Osteocyte (in vitro differentiated cells): ENCODE results near the gene TMEM179. TPM values are rescaled to one million over a fixed set of nuclear protein-coding genes. Genes with fewer than 3 reads are reported as not detected.
A peak's percentile ranks its signal among the peaks of the same experiment; 100 is the strongest.
"Not testable (repeated sequence)": the region's sequence is repeated elsewhere in the genome, so short reads cannot be mapped to it uniquely, and the experiment has no call there.

ENCODE experiments used
- DNase-seq: peaks from one replicate; pipeline ENCODE4 v3.0.0; 2021; ENCODE audit warnings: mixed read lengths; ENCODE audit not compliant: unreplicated experiment; ENCODE audit errors: extremely low spot score
- H3K27ac Mint-ChIP-seq: one replicate; pipeline ENCODE4 v1.8.0; 2021; ENCODE audit warnings: mild to moderate bottlenecking, mixed read lengths; ENCODE audit not compliant: unreplicated experiment
- H3K27me3 Mint-ChIP-seq: one replicate; pipeline ENCODE4 v1.8.0; 2021; ENCODE audit warnings: mixed read lengths; ENCODE audit not compliant: unreplicated experiment
- H3K36me3 Mint-ChIP-seq: one replicate; pipeline ENCODE4 v1.8.0; 2021; ENCODE audit warnings: mixed read lengths; ENCODE audit not compliant: unreplicated experiment
- H3K4me1 Mint-ChIP-seq: one replicate; pipeline ENCODE4 v1.8.0; 2021; ENCODE audit warnings: mixed read lengths; ENCODE audit not compliant: unreplicated experiment
- H3K4me3 Mint-ChIP-seq: one replicate; pipeline ENCODE4 v1.8.0; 2021; ENCODE audit warnings: mild to moderate bottlenecking, moderate library complexity, mixed read lengths; ENCODE audit not compliant: unreplicated experiment
- H3K9me3 Mint-ChIP-seq: one replicate; pipeline ENCODE4 v1.8.0; 2021; ENCODE audit warnings: mixed read lengths; ENCODE audit not compliant: unreplicated experiment
- CTCF ChIP-seq: fragments of 200-600 bp; sonication (generic); IDR thresholded peaks from 2 replicates; pipeline ENCODE4 v1.5.0; 2021; ENCODE audit warnings: antibody characterized with exemption, mild to moderate bottlenecking, moderate library complexity
- total RNA-seq: library from RNA; stranded (reverse); gene quantifications from 2 replicates; pipeline ENCODE4 v1.2.1, GENCODE V29; 2021

Gene TMEM179
- total RNA-seq, 1 donor from 2014 or later, result not detected

- H3K27me3 Mint-ChIP-seq, result peaks cover 23% of the 10 kb centered on the region
- H3K36me3 Mint-ChIP-seq, result peaks cover 3% of the 10 kb centered on the region
- H3K4me1 Mint-ChIP-seq, result peaks cover 5% of the 10 kb centered on the region
- DNase-seq, result no peak
- H3K9me3 Mint-ChIP-seq, result no peaks in the 10 kb centered on the region
- no peak overlapping the region for H3K4me3 Mint-ChIP-seq
- no peak overlapping the region for H3K27ac Mint-ChIP-seq
- peak; percentile 95 for TF ChIP-seq CTCF
These were observed 35.4 kb upstream of the TMEM179 start for GRCh38 chr14:104639885-104640548.

GRCh38 chr14:104639471-104639870 lies 34.9 kb upstream of the TMEM179 start:
- no peak overlapping the region for H3K4me3 Mint-ChIP-seq
- no peaks in the 10 kb centered on the region for H3K4me1 Mint-ChIP-seq
- DNase-seq, result no peak
- H3K27me3 Mint-ChIP-seq, result peaks cover 19% of the 10 kb centered on the region
- H3K36me3 Mint-ChIP-seq, result no peaks in the 10 kb centered on the region
- TF ChIP-seq CTCF, result no peak
- H3K9me3 Mint-ChIP-seq, result no peaks in the 10 kb centered on the region
- H3K27ac Mint-ChIP-seq, result no peak overlapping the region

GRCh38 chr14:104638927-104639450 lies 34.4 kb upstream of the TMEM179 start:
- H3K27ac Mint-ChIP-seq, result no peak overlapping the region
- H3K9me3 Mint-ChIP-seq, result no peaks in the 10 kb centered on the region
- no peaks in the 10 kb centered on the region for H3K4me1 Mint-ChIP-seq
- no peak overlapping the region for H3K4me3 Mint-ChIP-seq
- no peak for TF ChIP-seq CTCF
- DNase-seq, result no peak
- no peaks in the 10 kb centered on the region for H3K36me3 Mint-ChIP-seq
- peaks cover 18% of the 10 kb centered on the region for H3K27me3 Mint-ChIP-seq

GRCh38 chr14:104638190-104638589 lies 33.6 kb upstream of the TMEM179 start:
- H3K4me3 Mint-ChIP-seq, result no peak overlapping the region
- no peak for DNase-seq
- no peaks in the 10 kb centered on the region for H3K36me3 Mint-ChIP-seq
- no peaks in the 10 kb centered on the region for H3K4me1 Mint-ChIP-seq
- no peak for TF ChIP-seq CTCF
- H3K9me3 Mint-ChIP-seq, result no peaks in the 10 kb centered on the region
- peaks cover 15% of the 10 kb centered on the region for H3K27me3 Mint-ChIP-seq
- H3K27ac Mint-ChIP-seq, result no peak overlapping the region

GRCh38 chr14:104637546-104638003 lies 33.0 kb upstream of the TMEM179 start:
- Mint-ChIP-seq H3K27ac (no peak overlapping the region), H3K27me3 (peaks cover 15% of the 10 kb centered on the region), H3K36me3 (no peaks in the 10 kb centered on the region)

GRCh38 chr14:104636846-104637545 lies 32.4 kb upstream of the TMEM179 start:
- not testable (repeated sequence) for H3K36me3 Mint-ChIP-seq, H3K9me3 Mint-ChIP-seq, DNase-seq, H3K27ac Mint-ChIP-seq, H3K4me3 Mint-ChIP-seq, H3K4me1 Mint-ChIP-seq
- peaks cover 15% of the 10 kb centered on the region for H3K27me3 Mint-ChIP-seq

More at GRCh38 chr14:104637546-104638003, 33.0 kb upstream of the TMEM179 start:
- no peak overlapping the region for H3K4me3 Mint-ChIP-seq
- no peaks in the 10 kb centered on the region for H3K9me3 Mint-ChIP-seq
- no peaks in the 10 kb centered on the region for H3K4me1 Mint-ChIP-seq
- no peak for TF ChIP-seq CTCF
- DNase-seq, result no peak
